HepG2 (cell line): ENCODE measurements around the gene FBXL20. TPM values are rescaled to one million over a fixed set of nuclear protein-coding genes. Genes with fewer than 3 reads are reported as not detected.
A peak's percentile ranks its signal among the peaks of the same experiment; 100 is the strongest.

Experiments
- ARNT2 ChIP-seq: sonication (generic); formaldehyde crosslinking; IDR thresholded peaks from 2 replicates; pipeline ENCODE4 v1.8.0; 2022; ENCODE audit warnings: mild to moderate bottlenecking, low read depth, missing genetic modification reagents, moderate library complexity
- BRCA1 ChIP-seq: sonication (generic); formaldehyde crosslinking; IDR thresholded peaks from 2 replicates; pipeline ENCODE4 v1.4.0; 2020; ENCODE audit warnings: missing genetic modification reagents
- CHD2 ChIP-seq: IDR thresholded peaks from 2 replicates; pipeline ENCODE4 v1.6.1; 2011; ENCODE audit warnings: low read depth, low read length, improper control_type of control experiment
- FOXJ3 ChIP-seq: sonication (generic); formaldehyde crosslinking; IDR thresholded peaks from 2 replicates; pipeline ENCODE4 v1.4.0; 2020; ENCODE audit warnings: missing genetic modification reagents, mild to moderate bottlenecking, borderline replicate concordance
- GFI1 ChIP-seq: sonication (generic); formaldehyde crosslinking; IDR thresholded peaks from 2 replicates; pipeline ENCODE4 v1.5.0; 2020; ENCODE audit warnings: missing genetic modification reagents, mild to moderate bottlenecking, borderline replicate concordance
- HOXA9 ChIP-seq: sonication (generic); formaldehyde crosslinking; IDR thresholded peaks from 2 replicates; pipeline ENCODE4 v1.8.1; 2022; ENCODE audit warnings: missing genetic modification reagents, mild to moderate bottlenecking, moderate library complexity, borderline replicate concordance
- NFYC ChIP-seq: IDR thresholded peaks from 2 replicates; pipeline ENCODE4 v1.6.1; 2016; ENCODE audit warnings: missing genetic modification reagents, missing compliant biosample characterization
- NR2F2 ChIP-seq: IDR thresholded peaks from 2 replicates; pipeline ENCODE4 v1.6.1; 2012; ENCODE audit warnings: low read depth, inconsistent platforms, borderline replicate concordance
- PAF1 ChIP-seq: IDR thresholded peaks from 2 replicates; pipeline ENCODE4 v1.6.1; 2016; ENCODE audit warnings: missing genetic modification reagents, missing compliant biosample characterization
- SNRNP70 ChIP-seq: fragments of 200-400 bp; formaldehyde crosslinking; IDR thresholded peaks from 2 replicates; pipeline ENCODE4 v1.6.1; 2017; ENCODE audit warnings: mild to moderate bottlenecking, low read depth, low read length, moderate library complexity
- U2AF1 ChIP-seq: fragments of 200-400 bp; formaldehyde crosslinking; optimal IDR thresholded peaks from 2 replicates; pipeline ENCODE3; 2017; ENCODE audit warnings: mild to moderate bottlenecking, low read depth, low read length
- ZBTB42 ChIP-seq: sonication (generic); formaldehyde crosslinking; IDR thresholded peaks from 2 replicates; pipeline ENCODE4 v1.5.0; 2020; ENCODE audit warnings: mild to moderate bottlenecking, missing genetic modification reagents
- ZFP41 ChIP-seq: sonication (generic); formaldehyde crosslinking; IDR thresholded peaks from 2 replicates; pipeline ENCODE4 v1.4.0; 2020; ENCODE audit warnings: mild to moderate bottlenecking, missing genetic modification reagents, borderline replicate concordance
- ZNF274 ChIP-seq: sonication (generic); formaldehyde crosslinking; IDR thresholded peaks from 2 replicates; pipeline ENCODE4 v1.5.1; 2020; ENCODE audit warnings: mild to moderate bottlenecking, missing genetic modification reagents
- ZNF280B ChIP-seq: sonication (generic); formaldehyde crosslinking; IDR thresholded peaks from 2 replicates; pipeline ENCODE4 v1.5.0; 2020; ENCODE audit warnings: missing genetic modification reagents, mild to moderate bottlenecking, borderline replicate concordance
- ZNF280D ChIP-seq: sonication (generic); formaldehyde crosslinking; IDR thresholded peaks from 2 replicates; pipeline ENCODE4 v1.5.1; 2020; ENCODE audit warnings: mild to moderate bottlenecking, missing genetic modification reagents
- ZNF383 ChIP-seq: sonication (generic); formaldehyde crosslinking; IDR thresholded peaks from 2 replicates; pipeline ENCODE4 v1.4.0; 2020; ENCODE audit warnings: missing genetic modification reagents, mild to moderate bottlenecking, borderline replicate concordance
- ZNF414 ChIP-seq: sonication (generic); formaldehyde crosslinking; IDR thresholded peaks from 2 replicates; pipeline ENCODE4 v1.5.0; 2020; ENCODE audit warnings: missing genetic modification reagents
- ZNF580 ChIP-seq: IDR thresholded peaks from 2 replicates; pipeline ENCODE4 v1.6.1; 2016; ENCODE audit warnings: low read depth, borderline replicate concordance
- ZNF616 ChIP-seq: sonication (generic); formaldehyde crosslinking; IDR thresholded peaks from 2 replicates; pipeline ENCODE4 v1.5.0; 2020; ENCODE audit warnings: low read depth, mild to moderate bottlenecking, missing genetic modification reagents
- ZNF747 ChIP-seq: sonication (generic); formaldehyde crosslinking; IDR thresholded peaks from 2 replicates; pipeline ENCODE4 v1.8.1; 2023; ENCODE audit warnings: missing genetic modification reagents, mild to moderate bottlenecking, borderline replicate concordance
- ZNF761 ChIP-seq: sonication (generic); formaldehyde crosslinking; conservative IDR thresholded peaks from 2 replicates; pipeline ENCODE4 v1.4.0; 2020; ENCODE audit warnings: mild to moderate bottlenecking, missing genetic modification reagents
- ZNF775 ChIP-seq: sonication (generic); formaldehyde crosslinking; IDR thresholded peaks from 2 replicates; pipeline ENCODE4 v1.4.0; 2020; ENCODE audit warnings: missing genetic modification reagents, mild to moderate bottlenecking, moderate library complexity, borderline replicate concordance
- polyA plus RNA-seq, 8 experiments: library from polyadenylated mRNA; depleted of rRNA in 3 of 8; stranded (reverse) in 7 of 8; unstranded in 1 of 8; fragments of >200 nt; fragmentation: Illumina TruSeq in 4 of 8; extraction: Trizol in 4 of 8; gene quantifications; 2 replicates each; pipeline versions ENCODE4 v1.2.1 to v1.2.3, GENCODE V29; 2011 to 2016; ENCODE audit warnings: low read depth in 4 of 8, missing spikeins in 1 of 8, mixed read lengths in 1 of 8; ENCODE audit not compliant: insufficient read depth in 1 of 8
- total RNA-seq, 5 experiments: library from RNA; depleted of rRNA; stranded (reverse); fragments of >200 nt; fragmentation: Illumina TruSeq; extraction: Trizol; gene quantifications; 2 replicates each; pipeline ENCODE4 v1.2.3, GENCODE V29; 2016; ENCODE audit warnings: low read depth in 1 of 5

Gene FBXL20
- total and polyA plus RNA-seq, 2 of the 13 experiments (the other 11 are each of a cell fraction or from before 2014, with no cell fraction given): 10.2 to 10.3 TPM

- TF ChIP-seq ZNF414: no peak
- TF ChIP-seq ZNF580: 0 out of 2 replicates have a peak, but pooled peaks have one; percentile 58
- no peak for TF ChIP-seq ZNF775 (CRISPR knock-in tag)
- no peak for TF ChIP-seq ZNF280D (CRISPR knock-in tag)
- TF ChIP-seq PAF1 (CRISPR knock-in tag): no peak
- TF ChIP-seq SNRNP70: no peak
- no peak for TF ChIP-seq ZFP41 (CRISPR knock-in tag)
- 0 out of 2 replicates have a peak, but pooled peaks have one; percentile 41 for TF ChIP-seq ZNF761
- no peak for TF ChIP-seq HOXA9
- peak; percentile 9; the same call in 1 of the 2 replicates for TF ChIP-seq NFYC (CRISPR knock-in tag)
- TF ChIP-seq ZNF616 (CRISPR knock-in tag): no peak
- TF ChIP-seq ZNF383: no peak
- TF ChIP-seq ZNF280B: no peak; the same call in 1 of the 2 replicates
- peak; percentile 59; the same call in 1 of the 2 replicates for TF ChIP-seq FOXJ3 (CRISPR knock-in tag)
- no peak for TF ChIP-seq BRCA1
- TF ChIP-seq GFI1 (CRISPR knock-in tag): peak; percentile 88; the same call in 1 of the 2 replicates
- TF ChIP-seq CHD2: peak; percentile 97
- no peak for TF ChIP-seq ZBTB42 (CRISPR knock-in tag)
- peak; percentile 27 for TF ChIP-seq U2AF1
- peak; percentile 85; the same call in 1 of the 2 replicates for TF ChIP-seq ZNF274 (CRISPR knock-in tag)
- peak; percentile 98; the same call in 1 of the 2 replicates for TF ChIP-seq ARNT2 (CRISPR knock-in tag)
- TF ChIP-seq NR2F2: no peak
- TF ChIP-seq ZNF747: peak; percentile 68
These were observed 49.6 kb upstream of the FBXL20 start, which contains the start of gene MED1 (continued) for GRCh38 chr17:39450847-39451581.
